K562 (cell line): ENCODE measurements around the gene SEMA6C. TPM values are rescaled to one million over a fixed set of nuclear protein-coding genes. Genes with fewer than 3 reads are reported as not detected.

Source experiments
- BCLAF1 ChIP-seq, 2 experiments: fragments of 450-650 bp in 1 of 2; IDR thresholded peaks; 2 replicates each; pipeline ENCODE4 v1.6.1; 2011 to 2017; ENCODE audit warnings: low read depth in 2 of 2, antibody characterized with exemption in 1 of 2, borderline replicate concordance in 1 of 2, low read length in 1 of 2, mild to moderate bottlenecking in 1 of 2, mixed read lengths in 1 of 2; ENCODE audit not compliant: control insufficient read depth in 1 of 2
- CC2D1A ChIP-seq: fragments of 450-650 bp; IDR thresholded peaks from 2 replicates; pipeline ENCODE4 v1.6.1; 2017; ENCODE audit warnings: mild to moderate bottlenecking
- MAZ ChIP-seq, 2 experiments: fragments of 450-650 bp in 1 of 2; sonication (generic) in 1 of 2; formaldehyde crosslinking; IDR thresholded peaks in 1 of 2; conservative IDR thresholded peaks in 1 of 2; 2 replicates each; pipeline versions ENCODE4 v1.4.0 to v1.5.0; 2020; ENCODE audit warnings: mild to moderate bottlenecking in 1 of 2, missing genetic modification reagents in 1 of 2
- MGA ChIP-seq: fragments of 450-650 bp; IDR thresholded peaks from 2 replicates; pipeline ENCODE4 v1.6.1; 2016; ENCODE audit warnings: mild to moderate bottlenecking, moderate library complexity
- ZNF239 ChIP-seq: fragments of 250-450 bp; sonication (Bioruptor Pico); IDR thresholded peaks from 2 replicates; pipeline ENCODE4 v1.4.0; 2020; ENCODE audit warnings: mild to moderate bottlenecking
- ZNF324 ChIP-seq: fragments of 250-450 bp; sonication (Bioruptor Pico); IDR thresholded peaks from 2 replicates; pipeline ENCODE4 v1.4.0; 2020; ENCODE audit warnings: mild to moderate bottlenecking
- polyA plus RNA-seq, 8 experiments: library from polyadenylated mRNA; depleted of rRNA in 4 of 8; stranded (reverse) in 5 of 8; unstranded in 3 of 8; fragments of >200 nt; fragmentation: Nextera tagmentation in 2 of 8; fragmentation: Illumina TruSeq in 1 of 8; extraction: Ambion mirVana in 2 of 8; extraction: Trizol in 1 of 8; gene quantifications; 2 replicates each; pipeline versions ENCODE4 v1.2.1 to v1.2.3, GENCODE V29; 2011 to 2014; ENCODE audit warnings: inconsistent platforms in 1 of 8, missing spikeins in 1 of 8
- total RNA-seq, 7 experiments: library from RNA; depleted of rRNA in 6 of 7; stranded (reverse); fragments of >200 nt in 6 of 7; fragmentation: Illumina TruSeq in 2 of 7; extraction: Trizol in 2 of 7; gene quantifications; 2 replicates each; pipeline versions ENCODE4 v1.2.1 to v1.2.3, GENCODE V29; 2011 to 2021; ENCODE audit warnings: low replicate concordance in 1 of 7

The SEMA6C gene
- total and polyA plus RNA-seq, 9 of the 15 experiments (the other 6 are each of a cell fraction or from before 2014, with no cell fraction given): 0.03 to 4.6 (median 0.95) TPM

GRCh38 chr1:151133018-151133806 is 13.2 kb downstream of the SEMA6C start (continued):
- no peak for TF ChIP-seq BCLAF1 (IDR thresholded peaks at IDR 0.05; ENCODE audit: borderline replicate concordance in 1 of 2, control insufficient read depth in 1 of 2, low read depth in 2 of 2, low read length in 1 of 2)
- no peak for TF ChIP-seq ZNF239 (CRISPR knock-in tag)
- no peak for TF ChIP-seq CC2D1A
- TF ChIP-seq MAZ (CRISPR knock-in tag; conservative IDR thresholded peaks at IDR 0.05 in 1 of 2, IDR thresholded peaks at IDR 0.05 in 1 of 2): no peak
- TF ChIP-seq MGA: no peak
- no peak for TF ChIP-seq ZNF324 (CRISPR knock-in tag)
